MM.1S (cell line): ENCODE results near the gene EEF2.
A peak's percentile ranks its signal among the peaks of the same experiment; 100 is the strongest.

Source experiments
- DNase-seq: peaks from one replicate; pipeline ENCODE4 v3.0.0-alpha.2; 2015
- H2AFZ ChIP-seq: fragments of 300-600 bp; sonication (generic); 2 replicates; pipeline ENCODE4 v1.6.0; 2016; ENCODE audit warnings: antibody characterized with exemption, low read length
- H3F3A ChIP-seq: fragments of 300-600 bp; sonication (generic); 2 replicates; pipeline ENCODE4 v1.6.1; 2016; ENCODE audit warnings: mild to moderate bottlenecking, antibody characterized with exemption, low read length, moderate library complexity, mixed read lengths; ENCODE audit not compliant: insufficient read depth
- H3K27ac ChIP-seq: fragments of 300-600 bp; sonication (generic); 2 replicates; pipeline ENCODE4 v1.5.1; 2016; ENCODE audit warnings: mild to moderate bottlenecking, low read length
- H3K27me3 ChIP-seq: fragments of 300-600 bp; sonication (generic); replicated peaks from 2 replicates; pipeline ENCODE4 v1.6.0; 2016; ENCODE audit warnings: low read length; ENCODE audit not compliant: insufficient read depth
- H3K36me3 ChIP-seq: fragments of 300-600 bp; sonication (generic); replicated peaks from 2 replicates; pipeline ENCODE4 v1.6.1; 2016; ENCODE audit warnings: mild to moderate bottlenecking, low read length, mixed read lengths; ENCODE audit not compliant: insufficient read depth
- H3K4me1 ChIP-seq: fragments of 300-600 bp; sonication (generic); 2 replicates; pipeline ENCODE4 v1.6.1; 2016; ENCODE audit warnings: low read length, mixed read lengths
- H3K4me2 ChIP-seq: fragments of 300-600 bp; sonication (generic); 2 replicates; pipeline ENCODE4 v1.6.0; 2016; ENCODE audit warnings: low read depth, low read length
- H3K4me3 ChIP-seq: fragments of 300-600 bp; sonication (generic); 2 replicates; pipeline ENCODE4 v1.5.1; 2016; ENCODE audit warnings: low read length, mixed read lengths
- H3K79me2 ChIP-seq: fragments of 300-600 bp; sonication (generic); 2 replicates; pipeline ENCODE4 v1.6.1; 2016; ENCODE audit warnings: mixed run types, low read length, mixed read lengths
- H3K9ac ChIP-seq: fragments of 300-600 bp; sonication (generic); 2 replicates; pipeline ENCODE4 v1.6.1; 2016; ENCODE audit warnings: low read length, mixed read lengths
- H3K9me2 ChIP-seq: fragments of 300-600 bp; sonication (generic); replicated peaks from 2 replicates; pipeline ENCODE4 v1.6.1; 2016; ENCODE audit warnings: mild to moderate bottlenecking, low read length, mixed read lengths; ENCODE audit not compliant: insufficient read depth
- H3K9me3 ChIP-seq: fragments of 300-600 bp; sonication (generic); replicated peaks from 2 replicates; pipeline ENCODE4 v1.6.1; 2016; ENCODE audit warnings: mild to moderate bottlenecking, low read length, mixed read lengths; ENCODE audit not compliant: insufficient read depth
- H4K20me1 ChIP-seq: fragments of 300-600 bp; sonication (generic); 2 replicates; pipeline ENCODE4 v1.6.1; 2016; ENCODE audit warnings: mild to moderate bottlenecking, low read length, moderate library complexity, mixed read lengths; ENCODE audit not compliant: insufficient read depth
- CTCF ChIP-seq: fragments of 300-600 bp; sonication (generic); IDR thresholded peaks from 2 replicates; pipeline ENCODE4 v1.5.1; 2016; ENCODE audit warnings: antibody characterized with exemption, low read length, mixed read lengths
- EZH2 ChIP-seq: fragments of 300-600 bp; sonication (generic); optimal IDR thresholded peaks from 2 replicates; pipeline ENCODE3; 2017; ENCODE audit warnings: low read depth, mild to moderate bottlenecking, antibody characterized with exemption, low read length, mixed read lengths
- EZH2phosphoT487 ChIP-seq: fragments of 300-600 bp; sonication (generic); IDR thresholded peaks from 2 replicates; pipeline ENCODE4 v1.6.1; 2018; ENCODE audit warnings: antibody characterized with exemption, low read length

EEF2 gene

GRCh38 chr19:3984908-3985642, at the start of gene EEF2:
TSS of gene EEF2 (minus strand) at chr19:3985463. CDS start at chr19:3985380, 83 bp downstream.
- H3K4me3 ChIP-seq: peak within 1 kb of the TSS; percentile 88
- peak within 1 kb of the TSS; percentile 78 for H3K4me2 ChIP-seq
- H3K27me3 ChIP-seq: no peaks in the 10 kb centered on the region
- no peak for TF ChIP-seq EZH2
- TF ChIP-seq CTCF: no peak
- no peak for TF ChIP-seq EZH2phosphoT487
- H3K9me2 ChIP-seq: no peaks in the 10 kb centered on the region
- peak within 1 kb of the TSS; percentile 58 for H2AFZ ChIP-seq
- H3K27ac ChIP-seq: peak within 1 kb of the TSS; percentile 74
- H3K9ac ChIP-seq: peak within 1 kb of the TSS; percentile 85
- H3K36me3 ChIP-seq: peaks cover 46% of the 10 kb centered on the region
- DNase-seq: peak; percentile 95
- H3K9me3 ChIP-seq: no peaks in the 10 kb centered on the region
- H4K20me1 ChIP-seq: peaks cover 47% of the 10 kb centered on the region
- peaks cover 13% of the 10 kb centered on the region for H3K4me1 ChIP-seq
- H3K79me2 ChIP-seq: peaks cover 53% of the 10 kb centered on the region
- H3F3A ChIP-seq: peaks cover 84% of the 10 kb centered on the region

GRCh38 chr19:4034048-4035017, 49.1 kb upstream of the EEF2 start:
- Histone ChIP-seq H3K4me2 (no peak overlapping the region), H4K20me1 (no peaks in the 10 kb centered on the region), H3K9me3 (no peaks in the 10 kb centered on the region), H3K79me2 (no peaks in the 10 kb centered on the region), H3K27ac (no peak overlapping the region), H3K9ac (no peak overlapping the region), H2AFZ (no peak overlapping the region), H3K4me1 (no peaks in the 10 kb centered on the region), H3K9me2 (no peaks in the 10 kb centered on the region), H3F3A (no peaks in the 10 kb centered on the region; the same call in 1 of the 2 replicates), H3K36me3 (no peaks in the 10 kb centered on the region), H3K27me3 (no peaks in the 10 kb centered on the region), H3K4me3 (no peak overlapping the region)
- no peak for DNase-seq
- TF ChIP-seq CTCF (no peak), EZH2phosphoT487 (no peak), EZH2 (no peak)

- H4K20me1 ChIP-seq: no peaks in the 10 kb centered on the region
- H3K27ac ChIP-seq: no peak overlapping the region
- H3K9me2 ChIP-seq: no peaks in the 10 kb centered on the region
- no peak overlapping the region for H3K9ac ChIP-seq
- TF ChIP-seq EZH2 (no peak), EZH2phosphoT487 (no peak), CTCF (no peak)
- H3K27me3 ChIP-seq: no peaks in the 10 kb centered on the region
- H2AFZ ChIP-seq: no peak overlapping the region
- no peaks in the 10 kb centered on the region for H3K9me3 ChIP-seq
- no peaks in the 10 kb centered on the region; the same call in 1 of the 2 replicates for H3K36me3 ChIP-seq
- no peaks in the 10 kb centered on the region for H3K79me2 ChIP-seq
- H3K4me1 ChIP-seq: no peaks in the 10 kb centered on the region
- no peaks in the 10 kb centered on the region for H3F3A ChIP-seq
- DNase-seq: no peak
- H3K4me2 ChIP-seq: no peak overlapping the region
- no peak overlapping the region for H3K4me3 ChIP-seq
These were observed 48.0 kb upstream of the EEF2 start for GRCh38 chr19:4033028-4033956.
